Measurements from ENCODE around the gene FOXJ3. TPM values are rescaled to one million over a fixed set of nuclear protein-coding genes. Genes with fewer than 3 reads are reported as not detected.

Gene FOXJ3
- total and polyA plus RNA-seq, 2 of the 4 experiments (the other 2 are of a cell fraction), result 16.7 to 30.5 TPM

DNA sequence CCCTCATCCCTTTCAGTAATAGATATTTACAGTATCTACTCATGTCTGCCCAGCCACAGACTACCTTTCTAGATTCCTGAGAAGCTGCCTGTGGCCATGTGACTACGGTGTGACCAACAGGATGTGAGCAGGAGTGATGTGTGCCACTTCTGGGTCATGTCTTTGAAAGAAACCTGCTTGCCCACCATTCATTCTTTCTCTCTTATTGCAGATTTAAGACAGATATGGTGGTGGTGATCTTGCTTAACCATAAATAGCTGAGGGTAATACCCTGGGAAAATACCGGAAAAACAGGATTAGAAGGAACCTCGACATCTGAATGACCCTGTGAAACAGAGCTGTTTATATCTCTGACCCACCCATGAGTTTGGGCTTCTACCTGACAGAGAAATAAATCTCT is 128.9 kb downstream of the FOXJ3 start:
- TF ChIP-seq POLR2A (IDR thresholded peaks at IDR 0.05; ENCODE audit: low read depth, low read length) (no peak), CEBPB (IDR thresholded peaks at IDR 0.05; ENCODE audit: low read depth, low read length) (no peak), RFX5 (IDR thresholded peaks at IDR 0.05; ENCODE audit: low read depth, low read length) (no peak), CHD1 (IDR thresholded peaks at IDR 0.05; ENCODE audit: low read depth, low read length) (no peak), SMC3 (IDR thresholded peaks at IDR 0.05; ENCODE audit: low read depth, low read length) (no peak), MAZ (IDR thresholded peaks at IDR 0.05; ENCODE audit: borderline replicate concordance, low read depth, low read length) (no peak), RAD21 (IDR thresholded peaks at IDR 0.05; ENCODE audit: low read length) (no peak), MAFK (IDR thresholded peaks at IDR 0.05; ENCODE audit: low read depth, low read length) (no peak), FOS (IDR thresholded peaks at IDR 0.05; ENCODE audit: low read depth, low read length) (no peak), NFE2L2 (IDR thresholded peaks at IDR 0.05; ENCODE audit: low read depth, low read length) (no peak), RCOR1 (IDR thresholded peaks at IDR 0.05; ENCODE audit: insufficient replicate concordance, low read length) (no peak), MXI1 (IDR thresholded peaks at IDR 0.05; ENCODE audit: borderline replicate concordance, low read depth, low read length) (no peak)
- TF ChIP-seq, protein P1, sequence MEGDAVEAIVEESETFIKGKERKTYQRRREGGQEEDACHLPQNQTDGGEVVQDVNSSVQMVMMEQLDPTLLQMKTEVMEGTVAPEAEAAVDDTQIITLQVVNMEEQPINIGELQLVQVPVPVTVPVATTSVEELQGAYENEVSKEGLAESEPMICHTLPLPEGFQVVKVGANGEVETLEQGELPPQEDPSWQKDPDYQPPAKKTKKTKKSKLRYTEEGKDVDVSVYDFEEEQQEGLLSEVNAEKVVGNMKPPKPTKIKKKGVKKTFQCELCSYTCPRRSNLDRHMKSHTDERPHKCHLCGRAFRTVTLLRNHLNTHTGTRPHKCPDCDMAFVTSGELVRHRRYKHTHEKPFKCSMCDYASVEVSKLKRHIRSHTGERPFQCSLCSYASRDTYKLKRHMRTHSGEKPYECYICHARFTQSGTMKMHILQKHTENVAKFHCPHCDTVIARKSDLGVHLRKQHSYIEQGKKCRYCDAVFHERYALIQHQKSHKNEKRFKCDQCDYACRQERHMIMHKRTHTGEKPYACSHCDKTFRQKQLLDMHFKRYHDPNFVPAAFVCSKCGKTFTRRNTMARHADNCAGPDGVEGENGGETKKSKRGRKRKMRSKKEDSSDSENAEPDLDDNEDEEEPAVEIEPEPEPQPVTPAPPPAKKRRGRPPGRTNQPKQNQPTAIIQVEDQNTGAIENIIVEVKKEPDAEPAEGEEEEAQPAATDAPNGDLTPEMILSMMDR (conservative IDR thresholded peaks at IDR 0.05; ENCODE audit: low read depth, low read length), result no peak
- TF ChIP-seq, protein P2, sequence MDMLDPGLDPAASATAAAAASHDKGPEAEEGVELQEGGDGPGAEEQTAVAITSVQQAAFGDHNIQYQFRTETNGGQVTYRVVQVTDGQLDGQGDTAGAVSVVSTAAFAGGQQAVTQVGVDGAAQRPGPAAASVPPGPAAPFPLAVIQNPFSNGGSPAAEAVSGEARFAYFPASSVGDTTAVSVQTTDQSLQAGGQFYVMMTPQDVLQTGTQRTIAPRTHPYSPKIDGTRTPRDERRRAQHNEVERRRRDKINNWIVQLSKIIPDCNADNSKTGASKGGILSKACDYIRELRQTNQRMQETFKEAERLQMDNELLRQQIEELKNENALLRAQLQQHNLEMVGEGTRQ (IDR thresholded peaks at IDR 0.05; ENCODE audit: low read depth, low read length), result no peak
- intact Hi-C loops (cut with micrococcal nuclease), result no loop called here
- peaks cover 19% of the 10 kb centered on the region for H4K20me1 ChIP-seq (ENCODE audit: insufficient read depth, low read length)
- H3K36me3 ChIP-seq (ENCODE audit: control insufficient read depth, insufficient read depth, low read length), result peaks cover 4% of the 10 kb centered on the region
- dilution Hi-C loops (cut with HindIII; ENCODE audit: low sequenced_read_pairs, unreplicated experiment), result no loop called here
- H3K4ac ChIP-seq (ENCODE audit: low read depth, low read length), result no peak overlapping the region
- H2BK120ac ChIP-seq (ENCODE audit: low read depth, low read length), result no peak overlapping the region
- H2AK9ac ChIP-seq (replicated peaks; ENCODE audit: low read depth, low read length, poor library complexity), result no peak overlapping the region
- peaks cover 4% of the 10 kb centered on the region; the same call in 1 of the 2 replicates for H3K4me1 ChIP-seq (ENCODE audit: control insufficient read depth, insufficient read depth, low read length)
- no peak overlapping the region for H3K14ac ChIP-seq (replicated peaks; ENCODE audit: low read depth, low read length)
- H4K91ac ChIP-seq (ENCODE audit: insufficient read depth, low read depth, low read length), result no peak overlapping the region
- peaks cover 21 to 37% of the 10 kb centered on the region in 2 experiments for H3K79me1 ChIP-seq (ENCODE audit: low read depth in 1 of 2, low read length in 2 of 2)
- no peak overlapping the region for H2BK15ac ChIP-seq (ENCODE audit: low read depth, low read length)
- no peak overlapping the region for H2AK5ac ChIP-seq (ENCODE audit: low read depth, low read length)
- in situ Hi-C loops (cut with MboI; ENCODE audit: low sequenced_read_pairs), result no loop called here
- H3K56ac ChIP-seq (ENCODE audit: extremely low read depth, insufficient read depth, low read length), result no peak overlapping the region
- H4K5ac ChIP-seq (ENCODE audit: low read depth, low read length), result no peak overlapping the region
- no peak overlapping the region for H2BK5ac ChIP-seq (ENCODE audit: low read depth, low read length, poor library complexity, severe bottlenecking)
- H3K23ac ChIP-seq (ENCODE audit: low read depth, low read length), result no peak overlapping the region
- no peak overlapping the region for H2AFZ ChIP-seq (replicated peaks; ENCODE audit: low read length, poor library complexity)
- H3K18ac ChIP-seq (ENCODE audit: low read depth, low read length), result no peak overlapping the region
- no peak overlapping the region for H3K4me3 ChIP-seq (ENCODE audit: insufficient read depth, low read depth, low read length)
- H2BK20ac ChIP-seq (ENCODE audit: low read depth, low read length), result no peak overlapping the region
- H3K27me3 ChIP-seq (ENCODE audit: control insufficient read depth, insufficient read depth, low read length), result no peaks in the 10 kb centered on the region
- ChIA-PET POLR2A (ENCODE audit: unreplicated experiment) (no interaction called here), CTCF (no interaction called here)
- BruUV-seq (replicated peaks), result no TSS peak
- H3K9me3 ChIP-seq (ENCODE audit: control insufficient read depth, insufficient read depth, low read length), result no peaks in the 10 kb centered on the region
- no peak for DNase-seq
- H3K27ac ChIP-seq (ENCODE audit: insufficient read depth, low read length), result no peak overlapping the region
- H3K9ac ChIP-seq (ENCODE audit: low read depth, low read length), result no peak overlapping the region
- no peak for ATAC-seq (ENCODE audit: low read depth)
- H3K4me2 ChIP-seq (ENCODE audit: low read depth, low read length), result no peak overlapping the region
- peaks cover 10% of the 10 kb centered on the region for H3K9me1 ChIP-seq (ENCODE audit: insufficient read depth, low read length)
- no peak overlapping the region for H4K8ac ChIP-seq (ENCODE audit: low read depth in 2 of 2, low read length in 2 of 2)
- WGBS, 2 experiments (ENCODE audit: extremely low coverage in 2 of 2, insufficient read length in 1 of 2), result no CpG with 5 or more reads among the region's 3 CpGs

All from IMR-90 (cell line).